Adrenal gland (tissue), 19 donors: Measurements from ENCODE around the gene CCS. TPM values are rescaled to one million over a fixed set of nuclear protein-coding genes. Genes with fewer than 3 reads are reported as not detected.
"Not testable (repeated sequence)": the region's sequence is repeated elsewhere in the genome, so short reads cannot be mapped to it uniquely, and the experiment has no call there.

Source experiments
- DNase-seq, 7 donors: peaks; one replicate each; pipeline ENCODE4 v3.0.0-alpha.2; 2019 to 2020
- H3K27ac ChIP-seq, 5 donors: fragments of 200-600 bp; sonication (generic) in 4 of 5; 1 replicate in 3 of 5; 2 replicates in 2 of 5; pipeline versions ENCODE4 v1.5.1 to v1.8.0; 2016 to 2020; ENCODE audit warnings: mild to moderate bottlenecking in 1 of 5
- H3K27me3 ChIP-seq: fragments of 200-600 bp; 2 replicates; pipeline ENCODE4 v1.8.0; 2021
- H3K36me3 ChIP-seq, 2 donors: fragments of 200-600 bp; replicated peaks in 1 of 2; 1 replicate in 1 of 2; 2 replicates in 1 of 2; pipeline versions ENCODE4 v1.5.1 to v1.8.0; 2018 to 2022
- H3K4me1 ChIP-seq, 2 donors: fragments of 200-600 bp; replicated peaks in 1 of 2; 1 replicate in 1 of 2; 2 replicates in 1 of 2; pipeline versions ENCODE4 v1.5.1 to v1.8.0; 2018 to 2021
- H3K4me3 ChIP-seq, 4 donors: fragments of 200-600 bp; sonication (generic) in 3 of 4; one replicate each; pipeline ENCODE4 v1.5.1; 2016 to 2018
- H3K9me3 ChIP-seq, 3 donors: fragments of 200-600 bp; sonication (generic) in 1 of 3; replicated peaks in 1 of 3; 1 replicate in 2 of 3; 2 replicates in 1 of 3; pipeline versions ENCODE4 v1.5.1 to v1.8.0; 2016 to 2021
- CTCF ChIP-seq, 6 experiments: fragments of 450-650 bp in 4 of 6; fragments of 200-600 bp in 2 of 6; sonication (generic) in 1 of 6; IDR thresholded peaks; 1 replicate in 5 of 6; 2 replicates in 1 of 6; pipeline versions ENCODE4 v1.5.1 to v1.8.0; 2016 to 2021; ENCODE audit warnings: antibody characterized with exemption in 6 of 6, mild to moderate bottlenecking in 2 of 6, moderate library complexity in 1 of 6
- POLR2A ChIP-seq, 2 donors: fragments of 450-650 bp; IDR thresholded peaks; one replicate each; pipeline ENCODE4 v1.6.1; 2017; ENCODE audit warnings: antibody characterized with exemption in 2 of 2, mild to moderate bottlenecking in 2 of 2, moderate library complexity in 1 of 2
- WGBS, 4 donors: extraction: QIAGEN DNeasy Blood & Tissue Kit in 2 of 4; methylation state at CpG; one replicate each; pipeline versions ENCODE4 v1.1.5 to v1.1.7; 2013 to 2017; 5-methylcytosine and 5-hydroxymethylcytosine counted together
- intact Hi-C, 2 donors: fragments of 100-400 bp; cut with DNase I; formaldehyde crosslinking; loops; one replicate each; pipeline versions ENCODE4 v1.14.1 to v1.15.0; 2022 to 2023
- long read RNA-seq, 10 donors: library from polyadenylated mRNA in 3 of 10; unstranded in 2 of 10; stranded (forward) in 1 of 10; transcript quantifications; one replicate each; pipeline ENCODE4 v2.0.0 and lab custom pipeline, GENCODE V29; 2021 to 2026
- polyA plus RNA-seq, 3 donors: library from polyadenylated mRNA; stranded (reverse); fragments of 200-250 nt in 2 of 3; fragments of 350-450 nt in 1 of 3; fragmentation: Illumina TruSeq in 1 of 3; extraction: RNeasy Lipid Tissue Mini Kit (QIAGEN cat#74804) in 1 of 3; gene quantifications; one replicate each; pipeline ENCODE4 v1.2.3, GENCODE V29; 2013 to 2014
- total RNA-seq, 9 donors: library from RNA; depleted of rRNA in 4 of 9; stranded (reverse); fragments of >200 nt in 4 of 9; fragments of 120-200 nt in 1 of 9; fragmentation: NEBNext Ultra II Directional in 1 of 9; extraction: Animal tissue kit (Norgen Biotek cat#: 25700) in 1 of 9; gene quantifications; one replicate each; pipeline versions ENCODE4 v1.1.0 to v1.2.4, GENCODE V29; 2013 to 2023
- donor health status: healthy with polysubstance abuse.
- donor health status: Bipolar disorder and iron deficiency.
- donor health status: DM: yes; HTN: yes; CAD: no.
- donor health status: DM: no; HTN: no; CAD: no.
- donor health status: DM: no; HTN: no; CAD: no.
- donor health status: DM: yes; HTN: yes; CAD: no.

The CCS gene
- 10 to 100 TPM; 21.9 to 83.5 (median 43.8) TPM for total RNA-seq
- polyA plus RNA-seq = 100 to 1,000 TPM in 2 of 3 donors, 10 to 100 TPM in 1; 22.7 to 204 (median 188) TPM
- long read RNA-seq, donor 1, transcript CCS-208 (8 exons, 1,430 nt) = major isoform, 28 of 55 reads
- long read RNA-seq, donor 1, transcript CCS-205 (7 exons, 1,196 nt) = minor isoform, 6 of 55 reads
- long read RNA-seq, donor 1, partial matches to known transcripts = 14 of 55 reads
- long read RNA-seq, donor 1, other reads (novel, unspliced or antisense) = 0 of 55 reads
- long read RNA-seq, donor 2, transcript CCS-205 (7 exons, 1,196 nt) = minor isoform, 9 of 55 reads
- long read RNA-seq, donor 2, transcript CCS-208 (8 exons, 1,430 nt) = major isoform, 27 of 55 reads
- long read RNA-seq, donor 2, partial matches to known transcripts = 15 of 55 reads
- long read RNA-seq, donor 2, other reads (novel, unspliced or antisense) = 0 of 55 reads
- long read RNA-seq, donor 3, transcript CCS-208 (8 exons, 1,430 nt) = major isoform, 16 of 18 reads
- long read RNA-seq, donor 3, partial matches to known transcripts = 0 of 18 reads
- long read RNA-seq, donor 3, other reads (novel, unspliced or antisense) = 0 of 18 reads
- long read RNA-seq, donor 4, transcript CCS-208 (8 exons, 1,430 nt) = major isoform, 37 of 47 reads
- long read RNA-seq, donor 4, partial matches to known transcripts = 0 of 47 reads
- long read RNA-seq, donor 4, other reads (novel, unspliced or antisense) = 5 of 47 reads
- long read RNA-seq, donor 5, transcript CCS-205 (7 exons, 1,196 nt) = minor isoform, 15 of 82 reads
- long read RNA-seq, donor 5, transcript CCS-208 (8 exons, 1,430 nt) = major isoform, 48 of 82 reads
- long read RNA-seq, donor 5, partial matches to known transcripts = 6 of 82 reads
- long read RNA-seq, donor 5, other reads (novel, unspliced or antisense) = 11 of 82 reads
- long read RNA-seq, donor 6, transcript CCS-208 (8 exons, 1,430 nt) = major isoform, 22 of 37 reads
- long read RNA-seq, donor 6, transcript CCS-205 (7 exons, 1,196 nt) = minor isoform, 8 of 37 reads
- long read RNA-seq, donor 6, partial matches to known transcripts = 3 of 37 reads
- long read RNA-seq, donor 6, other reads (novel, unspliced or antisense) = 2 of 37 reads
- long read RNA-seq, donor 7, transcript CCS-208 (8 exons, 1,430 nt) = major isoform, 20 of 23 reads
- long read RNA-seq, donor 7, partial matches to known transcripts = 0 of 23 reads
- long read RNA-seq, donor 7, other reads (novel, unspliced or antisense) = 0 of 23 reads
- long read RNA-seq, donor 8, transcript CCS-208 (8 exons, 1,430 nt) = major isoform, 23 of 36 reads
- long read RNA-seq, donor 8, partial matches to known transcripts = 6 of 36 reads
- long read RNA-seq, donor 8, other reads (novel, unspliced or antisense) = 0 of 36 reads
- long read RNA-seq, donor 9, transcript CCS-208 (8 exons, 1,430 nt) = major isoform, 10 of 18 reads
- long read RNA-seq, donor 9, partial matches to known transcripts = 0 of 18 reads
- long read RNA-seq, donor 9, other reads (novel, unspliced or antisense) = 0 of 18 reads
- long read RNA-seq, donor 10, transcript CCS-208 (8 exons, 1,430 nt) = major isoform, 12 of 16 reads
- long read RNA-seq, donor 10, partial matches to known transcripts = 0 of 16 reads
- long read RNA-seq, donor 10, other reads (novel, unspliced or antisense) = 0 of 16 reads

DNA sequence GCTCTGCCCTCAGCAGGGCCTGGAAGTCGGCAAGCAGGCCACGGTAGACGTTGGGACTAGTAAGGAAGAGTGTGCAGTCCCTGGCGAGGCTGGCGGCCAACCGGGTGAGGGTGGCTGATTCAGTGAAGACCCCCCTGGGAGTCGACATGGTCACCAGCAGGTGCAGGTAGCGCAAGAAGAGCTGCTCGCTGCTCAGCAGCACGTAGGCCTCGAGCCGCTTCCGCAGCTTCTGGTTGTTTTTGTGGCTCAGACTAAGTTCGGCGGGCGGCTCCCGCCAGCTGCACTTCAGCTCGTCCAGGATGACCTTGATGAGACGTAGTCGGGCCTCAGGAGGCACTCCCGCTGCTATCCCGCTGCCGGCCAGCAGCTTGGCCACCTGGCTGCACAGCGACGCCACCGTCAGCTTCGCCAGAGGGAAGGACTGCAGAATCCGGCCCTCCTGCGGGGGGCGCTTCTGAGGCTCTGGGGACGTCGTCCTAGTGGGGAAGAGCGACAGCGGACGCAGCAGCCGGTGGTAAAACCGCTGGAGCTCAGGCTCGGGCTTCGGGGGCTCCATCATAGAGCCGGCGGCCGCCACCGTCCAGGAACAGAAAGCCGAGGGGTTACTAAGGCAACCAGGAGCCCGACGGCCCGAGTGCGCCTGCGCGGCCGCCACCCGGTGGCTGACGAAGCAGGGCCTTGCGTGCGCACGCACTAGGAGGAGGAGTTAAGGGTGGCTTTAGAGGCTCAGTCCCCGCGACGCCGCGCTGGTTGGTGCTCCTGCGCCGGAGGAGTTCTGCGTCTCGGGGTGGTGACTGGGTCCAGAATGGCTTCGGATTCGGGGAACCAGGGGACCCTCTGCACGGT, at the start of gene CCS, which contains the start of gene CCDC87:
Gene CCS, plus strand, starts transcription at position 729 of the 846 bp plus-strand sequence. Its CDS starts 77 bp downstream, at position 806.
Gene CCDC87, minus strand, starts transcription at position 607 of the 846 bp plus-strand sequence. Its CDS starts 48 bp downstream, at position 559.
- peak within 1 kb of the TSS; percentile 52 to 90 (median 66) for H3K27ac ChIP-seq
- H3K4me1 ChIP-seq = peaks cover 22 to 30% of the 10 kb centered on the region in 2 donors
- 10 to 14% (median 12%) methylated on average over 21 to 68 of the region's 68 CpGs for WGBS, 4 donors
- no peaks in the 10 kb centered on the region for H3K36me3 ChIP-seq
- no peaks in the 10 kb centered on the region for H3K9me3 ChIP-seq
- H3K4me3 ChIP-seq = peak within 1 kb of the TSS; percentile 12 to 77 (median 54)
- intact Hi-C loops = no loop called here
- peak; percentile 97 to 99 (median 98) for DNase-seq
- H3K27me3 ChIP-seq = no peaks in the 10 kb centered on the region
- peak; percentile 53 to 90 (median 86) for TF ChIP-seq CTCF (IDR thresholded peaks at IDR 0.05)
- peak; percentile 76 to 91 for TF ChIP-seq POLR2A (IDR thresholded peaks at IDR 0.05)

- DNase-seq = peak in 6 of 7 donors; percentile 36 to 85 (median 46)
- Histone ChIP-seq H3K27ac (peak overlapping the region in 2 of 5 donors; percentile 35 to 49), H3K4me1 (peaks cover 10 to 18% of the 10 kb centered on the region in 2 donors), H3K27me3 (no peaks in the 10 kb centered on the region), H3K9me3 (no peaks in the 10 kb centered on the region), H3K36me3 (peaks cover 0 to 18% of the 10 kb centered on the region in 2 donors), H3K4me3 (no peak overlapping the region)
- TF ChIP-seq POLR2A (IDR thresholded peaks at IDR 0.05) (no peak), CTCF (IDR thresholded peaks at IDR 0.05) (peak in 3 of 6 experiments; percentile 15 to 46 (median 45))
- WGBS, 4 donors = 44 to 79% (median 50%) methylated on average over 8 to 26 of the region's 26 CpGs
- intact Hi-C loops = loop anchor here in 1 of 2 donors (10.0 kb wide), 1 partner anchor 59 kb away; the partner anchor contains the start of gene DPP3
Measured at GRCh38 chr11:66543263-66544107, 49.5 kb upstream of the CCS start.

- intact Hi-C loops = loop anchor here in 1 of 2 donors (10.0 kb wide), 1 partner anchor 60 kb away; the partner anchor contains the start of gene DPP3
- not testable (repeated sequence) for DNase-seq
Measured at GRCh38 chr11:66544952-66545351, 48.0 kb upstream of the CCS start.

More at GRCh38 chr11:66544952-66545351, 48.0 kb upstream of the CCS start:
- WGBS, 4 donors = 64 to 79% (median 71%) methylated on average over 14 of the region's 14 CpGs
- not testable (repeated sequence) for H3K27ac ChIP-seq, H3K36me3 ChIP-seq, H3K9me3 ChIP-seq, H3K27me3 ChIP-seq
- Histone ChIP-seq H3K4me3 (peak overlapping the region in 1 of 4 donors; percentile 77), H3K4me1 (peaks cover 10 to 18% of the 10 kb centered on the region in 2 donors)
